GM12892 (cell line): ENCODE measurements around the gene PRKN.

Experiments
- POLR2A ChIP-seq: IDR thresholded peaks from 2 replicates; pipeline ENCODE4 v1.6.1; 2011; ENCODE audit warnings: low read depth, low read length, control low read depth
- POLR2AphosphoS5 ChIP-seq: IDR thresholded peaks from 2 replicates; pipeline ENCODE4 v1.6.1; 2011; ENCODE audit warnings: low read depth, low read length, control low read depth
- TAF1 ChIP-seq: IDR thresholded peaks from 2 replicates; pipeline ENCODE4 v1.6.1; 2011; ENCODE audit warnings: low read depth, mild to moderate bottlenecking, control low read depth, low read length, borderline replicate concordance

DNA sequence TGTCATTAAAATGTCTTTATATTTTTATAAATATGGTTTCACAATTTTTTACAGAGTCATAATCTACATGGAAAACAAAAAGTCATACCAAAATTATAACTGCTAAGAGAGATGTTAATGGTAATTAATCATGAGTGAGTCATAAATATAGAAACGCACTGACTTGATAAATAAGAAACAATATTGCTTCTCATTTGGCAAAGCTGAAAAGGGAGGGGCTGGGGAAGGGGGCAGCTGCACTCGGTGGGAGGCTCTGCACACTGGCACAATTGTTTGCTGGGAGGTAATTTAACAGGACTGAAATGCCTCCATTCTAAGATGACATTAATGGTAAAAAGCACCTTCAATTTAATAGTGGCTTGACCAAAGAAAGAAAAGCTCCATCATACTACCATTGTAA, 1320.5 kb downstream of the PRKN start:
- TF ChIP-seq POLR2A (no peak), TAF1 (no peak), POLR2AphosphoS5 (no peak)
